ENCODE data around the gene SLC16A5. TPM values are rescaled to one million over a fixed set of nuclear protein-coding genes. Genes with fewer than 3 reads are reported as not detected.

The SLC16A5 gene
- total RNA-seq, 1 experiment from 2014 or later = 32.4 TPM

- TF ChIP-seq ERG (CRISPR knock-in tag; IDR thresholded peaks at IDR 0.05) = no peak
- no peak for TF ChIP-seq ZNF532 (CRISPR knock-in tag; IDR thresholded peaks at IDR 0.05; ENCODE audit: borderline replicate concordance)
- no peak for TF ChIP-seq E2F4 (CRISPR knock-in tag; IDR thresholded peaks at IDR 0.05; ENCODE audit: borderline replicate concordance, low read depth)
- peak; percentile 77 for TF ChIP-seq USF1 (CRISPR knock-in tag; IDR thresholded peaks at IDR 0.05)
- TF ChIP-seq ATF3 (CRISPR knock-in tag; conservative IDR thresholded peaks at IDR 0.05) = peak; percentile 24; the same call in 1 of the 2 replicates
- no peak for TF ChIP-seq CBFB (CRISPR knock-in tag; IDR thresholded peaks at IDR 0.05; ENCODE audit: low read depth)
- TF ChIP-seq SMAD3 (CRISPR knock-in tag; IDR thresholded peaks at IDR 0.05; ENCODE audit: borderline replicate concordance) = no peak
- no peak for TF ChIP-seq SOX15 (CRISPR knock-in tag; IDR thresholded peaks at IDR 0.05)
- TF ChIP-seq NFATC4 (CRISPR knock-in tag; IDR thresholded peaks at IDR 0.05) = 0 out of 2 replicates have a peak, but pooled peaks have one; percentile 65
- peak; percentile 91 for TF ChIP-seq FOXP1 (CRISPR knock-in tag; IDR thresholded peaks at IDR 0.05; ENCODE audit: borderline replicate concordance)
- TF ChIP-seq ARID4B (CRISPR knock-in tag; IDR thresholded peaks at IDR 0.05; ENCODE audit: borderline replicate concordance) = peak; percentile 97
- TF ChIP-seq ETV6 (CRISPR knock-in tag; IDR thresholded peaks at IDR 0.05) = peak; percentile 96
- no peak; the same call in 1 of the 2 replicates for TF ChIP-seq TCF7 (CRISPR knock-in tag; IDR thresholded peaks at IDR 0.05; ENCODE audit: low read depth)
- no peak for TF ChIP-seq ZNF671 (CRISPR knock-in tag; IDR thresholded peaks at IDR 0.05)
- TF ChIP-seq CDX4 (CRISPR knock-in tag; IDR thresholded peaks at IDR 0.05; ENCODE audit: borderline replicate concordance) = no peak
- no peak for TF ChIP-seq RORB (CRISPR knock-in tag; IDR thresholded peaks at IDR 0.05)
- TF ChIP-seq JAZF1 (CRISPR knock-in tag; IDR thresholded peaks at IDR 0.05) = no peak
- TF ChIP-seq JUN (CRISPR knock-in tag; IDR thresholded peaks at IDR 0.05) = peak; percentile 81
- no peak for TF ChIP-seq ZMAT4 (CRISPR knock-in tag; IDR thresholded peaks at IDR 0.05)
- TF ChIP-seq STAT6 (CRISPR knock-in tag; conservative IDR thresholded peaks at IDR 0.05; ENCODE audit: low read depth) = no peak
These were observed 43.7 kb downstream of the SLC16A5 start, which contains the start of gene NT5C (continued) for GRCh38 chr17:75131278-75132017.
